ENCODE measurements around the gene GNB1.

Gene GNB1

GRCh38 chr1:1922956-1923833, 32.3 kb upstream of the GNB1 start:
- DNase-seq, result no peak

GRCh38 chr1:1922702-1922955, 31.7 kb upstream of the GNB1 start:
- DNase-seq, result no peak

- no peak for DNase-seq
Observed at GRCh38 chr1:1921901-1922701, 31.2 kb upstream of the GNB1 start.

GRCh38 chr1:1921459-1921862, 30.6 kb upstream of the GNB1 start:
- DNase-seq, result no peak

GRCh38 chr1:1920608-1921458, 29.9 kb upstream of the GNB1 start:
- no peak for DNase-seq

GRCh38 chr1:1920057-1920607, 29.2 kb upstream of the GNB1 start:
- no peak for DNase-seq

GRCh38 chr1:1919304-1920056, 28.6 kb upstream of the GNB1 start:
- DNase-seq, result peak; percentile 95 to 96

GRCh38 chr1:1918901-1919303, 28.0 kb upstream of the GNB1 start, which contains the start of gene TMEM52:
Gene TMEM52, minus strand, starts transcription at chr1:1919279. Its CDS starts 14 bp downstream, at chr1:1919265.
- no peak for DNase-seq

- no peak for DNase-seq
Observed at GRCh38 chr1:1917995-1918900, 27.4 kb upstream of the GNB1 start.

GRCh38 chr1:1917304-1917976, 26.6 kb upstream of the GNB1 start:
- no peak for DNase-seq

GRCh38 chr1:1916851-1917251, 26.0 kb upstream of the GNB1 start:
- no peak for DNase-seq

- no peak for DNase-seq
Observed at GRCh38 chr1:1915911-1916840, 25.3 kb upstream of the GNB1 start.

- DNase-seq, result peak in 1 of 2 experiments; percentile 43
Observed at GRCh38 chr1:1914971-1915692, 24.2 kb upstream of the GNB1 start, which contains the start of gene CALML6. Gene CALML6, plus strand, starts transcription at chr1:1915260. Its CDS starts 21 bp downstream, at chr1:1915281.

- peak in 1 of 2 experiments; percentile 47 for DNase-seq
Observed at GRCh38 chr1:1914101-1914970, 23.4 kb upstream of the GNB1 start.

GRCh38 chr1:1911350-1912041, 20.6 kb upstream of the GNB1 start:
- no peak for DNase-seq

- DNase-seq, result no peak
Observed at GRCh38 chr1:1910651-1911331, 19.9 kb upstream of the GNB1 start.

All from SHP77 (cell line).